ENCODE results near the gene FILIP1.

FILIP1 gene

DNA sequence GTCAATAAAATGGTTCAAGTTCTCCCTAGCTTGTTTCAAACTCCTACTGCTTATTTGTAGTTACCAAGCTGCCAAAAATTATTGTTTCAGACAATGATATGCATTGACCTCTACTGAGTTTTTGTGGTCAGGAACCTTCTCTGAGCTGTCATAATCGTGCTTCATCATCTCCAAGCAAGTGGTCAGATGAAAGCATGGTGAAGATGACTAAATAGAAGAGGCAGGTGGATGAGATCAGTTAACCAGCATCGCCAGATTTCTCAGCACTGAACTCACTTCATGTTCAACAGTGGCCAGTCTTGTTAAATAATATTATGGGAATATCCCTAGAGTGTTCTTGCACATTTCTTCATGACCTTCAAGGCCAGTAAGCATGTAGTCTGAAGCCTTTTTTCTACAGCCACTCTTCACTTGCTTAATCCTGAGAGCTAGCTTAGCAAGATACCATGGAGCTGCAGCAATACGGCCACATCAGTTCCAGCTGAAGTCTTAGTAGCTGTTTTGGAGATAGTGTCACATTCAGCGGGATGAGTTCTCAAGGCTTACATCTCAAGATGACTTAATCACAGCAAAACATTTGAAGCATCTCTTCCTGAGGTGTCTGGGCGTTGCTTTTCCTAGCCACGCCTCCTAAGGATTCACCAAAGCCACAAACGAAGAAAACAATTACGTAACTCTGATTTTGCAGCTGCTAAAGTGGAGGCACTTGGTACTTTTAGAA, 107.4 kb downstream of the FILIP1 start:
- FAIRE-seq, result no peak
- DNase-seq (ENCODE audit: low spot score), result peak; percentile 60

DNA sequence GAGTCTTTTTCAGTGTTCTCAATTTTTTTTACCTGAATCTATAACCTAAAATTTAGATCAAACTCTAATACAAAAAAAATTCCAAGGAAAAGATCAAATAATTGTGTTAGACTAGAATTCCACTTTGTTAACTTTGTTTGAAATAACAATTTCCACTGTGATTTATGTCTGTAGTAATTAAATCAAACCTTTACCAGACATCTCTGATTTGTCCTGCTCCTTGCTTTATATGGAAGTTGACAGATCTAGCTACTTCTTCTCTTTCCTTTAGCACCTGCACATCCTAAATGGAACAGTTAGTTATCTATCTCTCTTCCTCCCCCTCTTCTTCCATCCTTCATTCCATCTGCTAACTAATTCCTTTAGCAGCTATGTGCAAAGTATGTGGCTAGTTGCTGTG, 109.5 kb downstream of the FILIP1 start:
- FAIRE-seq (no peak), DNase-seq (ENCODE audit: low spot score) (no peak)

DNA sequence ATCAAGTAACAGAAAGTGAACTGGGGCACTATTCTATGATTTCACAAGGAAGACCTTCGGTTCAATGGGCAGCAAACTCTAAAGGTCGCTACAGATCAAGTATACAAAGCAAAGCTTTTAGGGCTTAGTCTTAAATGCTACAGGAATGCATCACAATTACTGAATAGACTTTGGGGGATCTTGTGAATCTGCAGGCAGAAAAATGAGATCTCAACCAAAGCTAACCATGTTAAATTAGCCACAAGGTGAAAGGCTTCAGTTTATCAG, 111.0 kb downstream of the FILIP1 start:
- no peak for FAIRE-seq
- no peak for DNase-seq (ENCODE audit: low spot score)

DNA sequence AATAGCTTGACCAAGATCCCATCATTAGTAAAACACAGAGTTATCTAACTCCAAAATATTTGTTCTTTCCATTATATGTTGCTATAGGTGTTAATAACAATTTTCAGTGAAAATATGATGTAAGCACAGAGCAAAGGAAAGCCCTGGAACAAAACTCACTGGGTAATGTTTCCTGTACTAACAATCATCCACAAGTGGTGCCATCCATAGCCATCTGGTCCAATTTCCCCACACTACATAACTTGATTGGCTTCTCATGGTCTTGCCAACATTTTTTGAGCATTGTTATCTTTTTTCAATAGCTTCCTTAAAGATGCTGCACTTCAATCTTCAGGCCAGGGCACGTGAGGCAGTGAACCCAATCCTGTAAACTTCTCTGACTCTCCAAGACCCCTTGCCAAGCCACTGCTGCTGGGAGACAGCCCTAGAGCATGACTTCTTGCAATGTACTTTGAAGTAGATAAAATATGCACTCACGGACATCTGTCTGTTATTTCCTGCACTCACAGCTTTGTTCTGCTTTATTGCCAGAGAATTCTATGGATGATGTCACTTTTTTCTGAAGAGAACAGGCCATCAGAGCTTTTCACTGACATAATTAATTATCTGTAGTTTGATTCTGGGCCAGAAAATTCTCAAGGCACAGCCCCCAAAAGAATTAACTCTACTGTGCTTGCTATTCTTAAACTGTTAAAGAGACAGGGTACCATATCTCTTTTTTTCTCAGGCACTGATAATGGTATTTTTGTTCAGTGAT, 111.5 kb downstream of the FILIP1 start:
- no peak for FAIRE-seq
- DNase-seq (ENCODE audit: low spot score), result peak; percentile 11

DNA sequence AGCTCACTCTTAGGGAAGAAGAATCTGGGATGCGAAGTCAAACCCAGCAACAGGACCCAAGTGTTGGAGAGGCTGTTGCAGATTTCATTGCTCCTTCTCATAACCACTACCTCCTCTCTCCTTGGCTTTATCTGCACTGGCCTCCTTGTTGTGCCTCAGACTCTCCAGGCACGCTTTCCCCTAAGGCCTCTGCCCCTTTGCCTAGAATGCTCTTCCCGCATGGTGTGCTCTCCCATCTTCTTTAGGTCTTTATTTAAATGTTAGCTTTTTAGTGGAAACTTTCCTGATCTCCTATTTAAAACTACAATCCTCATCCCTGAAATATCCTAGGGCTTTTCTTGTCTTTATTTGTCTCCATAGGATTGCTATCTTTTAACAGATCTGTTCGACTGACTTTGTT, 114.1 kb downstream of the FILIP1 start:
- FAIRE-seq, result no peak
- no peak for DNase-seq (ENCODE audit: low spot score)

DNA sequence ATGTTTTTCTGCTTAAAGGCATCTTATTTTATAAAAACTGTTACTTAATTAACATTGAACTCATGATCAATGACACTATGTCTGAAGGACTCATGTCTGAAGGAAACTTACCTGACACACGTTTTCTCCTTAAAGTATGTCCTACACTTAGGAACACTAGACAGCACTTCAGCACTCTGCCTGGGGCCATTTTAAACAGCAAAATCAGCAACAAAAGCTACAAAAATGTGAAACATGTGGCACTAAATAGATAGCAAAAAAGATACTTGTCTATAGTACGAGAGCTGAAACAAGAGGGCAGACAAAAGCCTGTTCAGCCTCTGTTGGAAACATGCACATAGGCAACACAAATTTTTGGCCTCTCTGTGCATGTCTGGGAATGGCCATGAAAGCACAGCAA, 115.5 kb downstream of the FILIP1 start:
- DNase-seq (ENCODE audit: low spot score) (no peak), FAIRE-seq (no peak)

DNA sequence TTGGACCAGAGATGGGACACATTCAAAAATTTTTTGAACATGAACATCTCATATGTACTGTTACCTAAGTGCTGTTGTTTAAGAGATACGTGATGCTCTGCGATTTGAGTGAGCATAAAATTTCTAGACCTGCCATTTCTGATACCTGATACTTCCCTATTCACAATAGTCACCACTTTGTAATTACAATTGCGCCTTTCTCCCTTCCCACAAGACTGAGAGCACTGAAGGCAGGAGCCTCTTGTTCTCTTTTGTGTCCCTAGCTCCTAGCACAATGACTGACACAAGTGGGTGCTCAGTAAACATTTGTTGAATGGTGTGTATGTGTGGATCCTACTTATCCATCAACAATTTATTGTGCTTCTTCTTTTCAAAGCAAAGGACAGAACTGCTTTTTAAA, 116.2 kb downstream of the FILIP1 start:
- DNase-seq (ENCODE audit: low spot score) (no peak), FAIRE-seq (no peak)

DNA sequence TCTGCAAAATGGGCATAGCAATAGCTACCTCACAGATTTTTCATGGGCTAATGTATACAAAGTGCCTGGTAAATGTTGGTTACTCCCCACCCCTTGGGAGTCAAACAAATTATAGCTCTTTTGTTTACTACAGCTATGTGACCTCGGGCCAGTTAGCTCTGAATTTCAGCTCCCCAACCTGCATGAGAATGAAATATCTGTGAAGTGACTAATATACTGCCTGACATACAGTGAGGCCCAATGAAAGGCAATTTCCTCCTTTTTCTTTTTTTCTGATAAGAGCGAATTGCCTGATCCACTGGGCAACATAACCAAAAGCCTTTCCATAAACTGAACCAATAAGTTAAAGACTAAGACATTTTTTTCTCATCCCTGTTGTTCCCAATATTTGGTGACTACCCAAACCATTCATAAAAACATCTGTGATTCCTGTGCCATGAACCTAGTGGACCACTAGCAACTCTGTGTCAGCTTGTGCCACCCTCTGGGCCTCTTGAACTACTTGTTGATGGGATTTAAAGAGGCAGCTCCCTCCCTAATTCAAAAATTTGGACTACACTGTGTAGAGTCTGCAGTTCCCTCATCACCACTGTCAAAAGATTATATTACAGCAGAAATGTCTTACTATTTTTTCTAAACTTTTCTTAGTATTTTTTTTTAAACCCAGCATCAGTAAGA, 117.1 kb downstream of the FILIP1 start:
- FAIRE-seq (no peak), DNase-seq (ENCODE audit: low spot score) (no peak)

DNA sequence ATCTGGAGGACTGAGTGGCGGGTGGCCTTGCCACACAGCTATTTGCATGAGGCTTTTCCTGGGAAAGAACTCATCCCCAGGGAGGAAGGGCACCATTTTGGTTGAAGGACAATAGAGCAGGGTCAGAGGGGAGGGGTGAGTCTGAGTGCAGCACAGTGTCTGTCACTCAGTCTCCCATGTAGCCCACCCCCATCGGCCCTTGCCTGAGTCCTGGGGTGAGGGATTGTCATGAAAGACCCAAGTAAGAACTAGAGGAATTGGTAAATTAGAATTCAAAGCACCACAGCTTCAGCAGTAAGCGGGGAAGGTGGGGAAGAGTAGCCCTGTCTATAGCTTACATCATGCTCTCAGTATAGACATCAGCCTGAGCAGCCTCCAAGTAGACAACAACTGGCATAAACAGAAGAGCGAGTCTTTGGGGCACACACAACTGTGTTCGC, 118.6 kb downstream of the FILIP1 start:
- DNase-seq (ENCODE audit: low spot score) (no peak), FAIRE-seq (no peak)

DNA sequence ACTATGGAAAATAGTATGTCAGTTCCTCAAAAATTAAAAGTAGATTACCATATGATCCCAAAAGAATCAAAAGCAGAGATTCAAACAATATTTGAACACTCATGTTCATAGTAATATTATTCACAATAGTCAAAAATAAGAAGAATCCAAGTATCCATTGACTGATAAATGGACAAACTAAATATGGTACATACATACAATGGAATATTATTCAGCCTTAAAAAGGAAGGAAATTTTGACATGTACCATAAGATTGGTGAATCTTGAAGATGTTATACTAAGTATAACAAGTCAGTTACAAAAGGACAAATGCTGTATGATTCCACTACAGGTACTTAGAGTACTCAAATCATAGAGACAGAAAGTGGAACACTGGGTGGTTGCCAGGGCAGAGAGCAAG, 120.7 kb downstream of the FILIP1 start:
- FAIRE-seq (no peak), DNase-seq (ENCODE audit: low spot score) (no peak)

DNA sequence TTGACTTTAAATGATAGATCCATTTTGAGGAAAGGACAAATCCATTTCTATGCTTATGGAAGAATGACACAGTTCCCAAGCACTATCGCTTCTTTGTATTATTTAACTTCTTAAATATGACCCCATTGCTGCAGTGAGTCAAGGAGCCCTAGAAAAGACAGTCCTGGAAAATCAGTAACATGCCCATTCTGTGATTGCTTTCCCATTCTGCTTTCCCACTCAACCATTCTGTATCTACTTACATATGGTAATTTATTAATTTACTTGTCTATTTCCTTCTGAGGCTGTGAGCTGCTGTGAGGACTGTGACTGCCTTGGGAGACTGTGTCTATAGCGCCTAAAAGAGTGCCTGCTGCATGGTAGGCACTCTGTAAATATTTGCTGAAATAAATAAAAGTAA, 123.6 kb downstream of the FILIP1 start:
- FAIRE-seq (no peak), DNase-seq (ENCODE audit: low spot score) (no peak)

DNA sequence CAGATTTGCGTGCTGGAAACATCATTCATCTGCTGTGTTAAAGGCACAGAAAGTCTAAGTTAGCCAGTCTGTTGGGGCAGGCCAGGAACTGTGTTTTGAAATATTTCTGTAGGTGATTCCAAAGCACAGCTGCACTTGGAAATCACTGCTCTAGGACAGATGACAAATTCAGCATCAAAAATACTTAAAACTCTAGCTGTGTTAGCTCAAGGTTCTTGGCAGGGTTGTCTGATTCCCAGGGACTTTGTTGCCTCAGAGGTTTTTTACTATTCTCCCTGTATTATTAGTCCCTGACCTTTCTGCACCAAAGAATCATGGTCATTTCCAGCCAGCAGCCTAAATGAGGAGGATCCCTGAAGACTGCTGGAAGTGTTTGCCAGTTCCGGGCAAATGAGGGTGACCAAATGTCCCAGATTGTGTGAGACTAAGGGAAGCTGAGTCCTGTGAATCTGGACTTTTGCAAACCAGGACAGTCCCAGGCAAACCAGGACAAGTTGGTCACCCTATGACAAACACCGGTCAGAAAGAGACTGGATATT, 124.7 kb downstream of the FILIP1 start:
- DNase-seq (ENCODE audit: low spot score) (no peak), FAIRE-seq (no peak)

DNA sequence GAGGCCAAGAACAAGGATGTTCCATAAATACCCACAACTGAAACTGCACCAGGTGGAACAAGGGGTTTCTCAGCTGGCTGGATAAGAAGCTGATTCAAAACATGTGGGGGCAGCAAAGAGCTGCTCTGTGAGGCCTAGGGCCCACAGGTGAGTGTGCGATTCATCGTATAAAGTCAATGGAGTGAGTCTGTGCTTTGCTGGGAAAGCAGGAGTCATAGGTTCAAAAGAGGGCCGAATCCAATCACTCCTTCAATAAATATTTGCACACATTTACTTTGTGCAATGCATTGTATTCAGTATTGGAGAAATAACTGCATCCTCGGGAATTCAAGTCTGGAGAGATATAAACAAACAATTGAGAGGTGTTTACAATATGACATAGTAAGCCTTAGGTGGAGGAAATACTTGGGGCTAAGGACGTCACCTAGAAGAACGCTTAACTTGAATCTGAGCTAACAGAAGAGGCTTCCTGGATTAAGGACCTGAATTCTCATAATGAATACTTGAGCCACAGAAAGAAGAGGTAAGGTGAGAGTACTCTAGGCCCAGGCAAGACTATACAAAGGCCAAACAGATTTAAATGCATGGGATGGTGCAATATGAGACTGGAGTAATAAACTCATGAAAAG, 125.3 kb downstream of the FILIP1 start:
- FAIRE-seq, result no peak
- DNase-seq (ENCODE audit: low spot score), result peak; percentile 29

DNA sequence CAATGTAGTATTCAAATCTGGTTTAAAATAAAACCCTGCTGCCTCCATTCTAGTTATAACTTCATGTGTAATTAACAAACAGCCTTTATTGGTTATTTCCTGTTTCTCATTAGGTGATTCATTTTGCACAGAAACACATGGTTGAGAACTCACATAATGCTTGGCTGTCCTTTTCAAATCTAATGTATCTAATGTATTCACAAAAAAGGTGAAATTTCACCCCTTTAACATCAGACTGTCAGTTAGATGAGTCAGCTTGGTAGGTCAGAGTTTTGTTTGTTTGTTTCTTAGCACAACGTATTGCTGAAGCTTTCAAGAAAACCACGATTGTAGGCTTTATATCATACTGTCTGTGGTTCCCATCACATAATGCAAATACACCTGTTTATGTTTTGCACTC, 130.3 kb downstream of the FILIP1 start:
- FAIRE-seq (no peak), DNase-seq (ENCODE audit: low spot score) (no peak)

DNA sequence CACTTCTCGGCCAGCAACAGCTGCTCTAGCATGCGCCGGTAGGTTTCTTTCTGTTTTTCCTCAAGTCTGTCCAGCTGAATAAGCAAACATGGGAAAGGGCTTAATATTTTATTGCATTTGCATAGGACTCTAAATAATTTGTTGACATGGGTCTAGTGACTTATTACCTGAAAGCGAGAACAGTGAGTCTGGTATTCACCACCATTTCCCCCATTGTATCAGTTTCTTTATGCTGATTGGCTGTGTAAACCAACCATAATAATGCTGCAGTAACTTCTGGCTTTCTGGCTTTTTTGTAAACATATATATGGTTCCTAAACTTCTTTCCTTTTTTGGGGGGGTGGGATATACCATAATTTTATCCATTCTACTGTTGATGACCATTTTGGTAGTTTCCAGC, 140.0 kb downstream of the FILIP1 start:
- no peak for FAIRE-seq

DNA sequence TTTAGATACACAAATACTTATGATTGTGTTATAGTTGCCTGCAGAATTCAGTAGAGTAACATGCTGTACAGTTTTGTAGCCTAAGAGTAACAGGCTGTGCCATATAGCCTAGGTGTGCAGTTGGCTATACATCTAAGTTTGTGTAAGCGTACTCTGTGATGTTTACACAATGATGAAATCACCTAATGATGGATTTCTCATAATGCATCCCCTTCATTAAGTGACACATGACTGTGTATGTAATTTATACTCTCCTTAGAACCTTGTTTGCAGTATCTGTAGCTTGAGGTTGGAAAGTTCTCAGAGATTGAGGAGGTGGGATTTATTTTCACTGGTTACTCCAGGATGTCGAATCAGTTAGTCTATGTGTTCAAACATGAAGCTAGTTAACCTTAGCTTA, 142.0 kb downstream of the FILIP1 start:
- no peak for FAIRE-seq

More for the DNA sequence above, 140.0 kb downstream of the FILIP1 start:
- no peak for DNase-seq (ENCODE audit: low spot score)

DNA sequence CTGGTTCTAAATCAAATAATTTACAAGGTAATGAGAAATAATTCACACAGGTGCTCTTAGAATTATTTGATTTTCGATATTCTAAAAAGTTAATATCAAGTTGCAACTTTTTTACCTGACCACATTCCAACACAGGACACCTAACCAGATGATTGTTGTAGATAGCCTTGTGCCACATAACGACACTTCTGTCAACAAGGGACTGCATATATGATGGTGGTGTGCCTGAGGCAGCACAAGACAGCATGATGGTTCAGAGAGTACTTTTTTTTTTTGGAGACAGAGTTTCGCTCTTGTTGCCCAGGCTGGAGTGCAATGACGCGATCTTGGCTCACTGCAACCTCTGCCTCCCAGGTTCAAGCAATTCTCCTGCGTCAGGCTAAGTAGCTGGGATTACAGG, 142.8 kb downstream of the FILIP1 start:
- FAIRE-seq (no peak), DNase-seq (ENCODE audit: low spot score) (no peak)

More for the DNA sequence above, 142.0 kb downstream of the FILIP1 start:
- DNase-seq (ENCODE audit: low spot score), result no peak

DNA sequence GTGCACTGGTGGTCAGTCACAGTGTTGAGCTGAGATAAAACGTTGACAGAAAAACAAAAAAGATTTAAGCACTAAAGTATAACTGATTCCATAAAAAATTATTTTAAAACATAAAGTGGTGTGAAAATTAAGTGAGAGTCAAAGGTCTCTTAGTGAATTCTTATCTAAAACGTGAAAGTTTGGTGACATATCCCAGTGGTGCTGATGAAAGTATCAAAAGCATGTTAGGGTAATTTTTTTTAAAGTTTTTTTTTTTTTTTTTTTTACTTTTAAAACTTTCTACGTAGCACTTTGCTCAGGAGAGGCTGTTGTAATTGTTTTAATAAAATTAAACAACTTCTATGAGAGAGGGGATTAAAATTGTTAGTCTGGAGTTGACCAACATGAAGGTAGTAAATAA, 143.4 kb downstream of the FILIP1 start:
- DNase-seq (ENCODE audit: low spot score) (no peak), FAIRE-seq (no peak)

DNA sequence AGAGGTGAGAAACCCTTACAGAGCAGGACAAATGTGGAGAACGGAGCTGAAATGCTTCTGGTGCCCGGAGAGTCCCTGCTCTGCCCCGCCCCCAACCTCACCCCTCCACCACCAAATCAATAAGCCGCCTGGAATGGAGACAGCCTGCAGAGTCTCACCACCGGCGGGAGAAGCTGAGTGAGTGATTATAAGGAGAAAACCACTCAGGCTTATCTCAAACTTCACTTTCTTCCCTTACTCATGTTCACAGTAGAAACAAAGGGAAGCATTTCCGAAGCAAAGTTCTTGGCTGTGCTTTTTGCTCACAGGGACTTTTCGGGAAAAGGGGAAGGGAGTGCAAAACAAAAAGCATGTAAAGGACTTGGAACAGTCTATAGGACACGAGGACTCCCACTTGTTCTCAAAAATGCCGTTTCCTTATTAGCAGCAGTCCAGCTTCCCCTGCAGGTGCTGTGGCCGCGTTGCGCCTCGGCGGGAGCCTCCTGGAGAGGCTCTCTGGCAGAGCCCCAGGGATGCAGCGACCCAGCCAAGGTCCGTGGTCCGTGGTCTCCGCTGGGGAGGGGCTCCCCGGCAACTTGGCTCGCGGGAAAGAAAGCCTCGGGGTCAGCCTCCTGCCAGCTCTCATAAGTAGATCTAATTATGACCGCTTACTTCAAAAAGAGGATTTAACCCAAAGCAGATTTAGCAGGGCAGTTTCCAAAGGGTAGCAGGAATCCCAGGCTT, 144.2 kb downstream of the FILIP1 start:
- DNase-seq (ENCODE audit: low spot score), result no peak

DNA sequence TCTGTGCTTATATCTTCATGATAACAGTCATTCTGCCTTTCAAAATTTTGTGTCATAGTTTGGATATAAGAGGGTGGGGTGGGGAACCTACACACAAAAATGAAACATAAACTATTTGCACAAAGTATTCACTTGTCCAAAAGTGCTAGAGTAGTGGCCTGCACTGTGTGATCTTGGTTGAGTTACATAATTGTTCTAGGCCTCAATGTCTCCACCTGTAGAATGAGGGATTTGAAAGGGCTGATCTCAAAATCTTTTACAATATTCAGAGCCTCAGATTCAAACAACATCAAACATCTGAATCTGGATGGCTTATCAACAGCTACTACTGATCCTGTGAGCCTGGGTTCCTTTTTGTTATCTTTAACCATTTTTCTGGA, 144.7 kb downstream of the FILIP1 start:
- DNase-seq (ENCODE audit: low spot score) (no peak), FAIRE-seq (no peak)

More for the DNA sequence above, 144.2 kb downstream of the FILIP1 start:
- FAIRE-seq, result no peak

DNA sequence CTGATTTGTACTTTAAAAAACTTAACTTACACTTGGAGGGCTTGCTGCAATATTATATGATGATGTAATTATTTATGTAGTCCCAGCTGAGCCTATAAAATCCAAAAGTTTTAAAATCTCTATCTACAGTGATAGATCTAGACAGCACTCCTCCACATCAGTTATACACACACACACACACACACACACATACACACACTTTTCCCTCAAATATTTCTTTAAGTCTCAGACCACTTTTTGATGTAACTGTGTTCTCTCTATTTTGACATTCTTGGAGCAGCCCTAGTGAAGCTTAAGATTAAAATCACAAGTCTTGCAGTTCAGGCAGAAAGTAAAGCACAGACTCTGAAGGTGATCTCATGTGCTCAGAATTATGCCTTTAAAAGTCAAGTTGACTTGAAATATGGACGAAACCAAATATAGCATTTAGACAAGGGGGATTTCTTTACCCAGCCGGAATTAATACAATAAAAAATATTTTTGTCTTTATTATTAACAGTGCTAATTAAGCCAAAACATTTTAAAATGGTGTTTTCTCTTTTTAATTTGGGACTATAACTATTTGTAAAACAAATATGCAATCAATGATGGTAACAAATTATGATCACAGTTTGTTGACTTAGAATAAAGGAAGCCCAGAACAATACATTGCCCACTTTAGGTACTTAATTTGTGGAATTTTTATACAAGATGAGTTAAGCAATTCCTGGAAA, 145.5 kb downstream of the FILIP1 start:
- FAIRE-seq, result no peak
- no peak for DNase-seq (ENCODE audit: low spot score)

Data from RCC 7860 (cell line).